Cortex of kidney (tissue), 1 donor: ENCODE results near the gene CREBZF.

Experiments
- DNase-seq: peaks from one replicate; lab custom pipeline; 2025; lab: John Stamatoyannopoulos, UW

The CREBZF gene

GRCh38 chr11:85664615-85665481, at the start of gene CREBZF:
Gene CREBZF, minus strand, starts transcription at chr11:85665129. Its CDS starts 254 bp downstream, at chr11:85664875.
- peak; percentile 61 for DNase-seq

- no peak for DNase-seq
These were observed 48.0 kb upstream of the CREBZF start for GRCh38 chr11:85712953-85713352.

GRCh38 chr11:85710917-85711316, 46.0 kb upstream of the CREBZF start:
- DNase-seq, result no peak

- no peak for DNase-seq
These were observed 45.2 kb upstream of the CREBZF start for GRCh38 chr11:85709941-85710702.

- no peak for DNase-seq
These were observed 40.9 kb upstream of the CREBZF start for GRCh38 chr11:85705800-85706199.

GRCh38 chr11:85704967-85705366, 40.0 kb upstream of the CREBZF start:
- no peak for DNase-seq

- no peak for DNase-seq
These were observed 35.2 kb upstream of the CREBZF start for GRCh38 chr11:85699957-85700741.

GRCh38 chr11:85698195-85698594, 33.3 kb upstream of the CREBZF start:
- no peak for DNase-seq

GRCh38 chr11:85697747-85698146, 32.8 kb upstream of the CREBZF start:
- no peak for DNase-seq

GRCh38 chr11:85695546-85695945, 30.6 kb upstream of the CREBZF start:
- DNase-seq, result no peak

- DNase-seq, result no peak
These were observed 29.6 kb upstream of the CREBZF start for GRCh38 chr11:85694385-85694980.

- no peak for DNase-seq
These were observed 21.0 kb upstream of the CREBZF start, which contains the start of gene CCDC89 for GRCh38 chr11:85685820-85686459. Gene CCDC89, minus strand, starts transcription at chr11:85686195. Its CDS starts 65 bp downstream, at chr11:85686130.

GRCh38 chr11:85685125-85685819, 20.3 kb upstream of the CREBZF start:
- DNase-seq, result no peak

GRCh38 chr11:85682330-85683305, 17.7 kb upstream of the CREBZF start:
- no peak for DNase-seq

GRCh38 chr11:85680897-85681296, 16.0 kb upstream of the CREBZF start:
- no peak for DNase-seq

GRCh38 chr11:85679576-85679975, 14.6 kb upstream of the CREBZF start:
- no peak for DNase-seq

- no peak for DNase-seq
These were observed 8.5 kb upstream of the CREBZF start for GRCh38 chr11:85673393-85673792.

- no peak for DNase-seq
These were observed 7.4 kb upstream of the CREBZF start for GRCh38 chr11:85672105-85672902.
